ENCODE data around the gene OLFML1. TPM values are rescaled to one million over a fixed set of nuclear protein-coding genes. Genes with fewer than 3 reads are reported as not detected.

Gene OLFML1
- total and polyA plus RNA-seq, 2 of the 13 experiments (the other 11 are each of a cell fraction or from before 2014, with no cell fraction given), result 0.89 to 0.90 TPM

- Histone ChIP-seq H3K36me3 (replicated peaks in 1 of 2; ENCODE audit: control insufficient read depth in 1 of 2, insufficient read depth in 2 of 2, low read length in 2 of 2) (no peaks in the 10 kb centered on the region), H4K20me1 (ENCODE audit: insufficient read depth, low read length) (no peaks in the 10 kb centered on the region), H3K4me1 (ENCODE audit: insufficient read depth, low read length) (no peaks in the 10 kb centered on the region), H3K4me2 (ENCODE audit: low read depth, low read length) (no peak overlapping the region), H3K27me3 (ENCODE audit: control insufficient read depth in 1 of 2, insufficient read depth in 2 of 2, low read length in 2 of 2) (peaks cover 0 to 10% of the 10 kb centered on the region in 2 experiments; a peak in 1 of 5 replicates), H3K9ac (ENCODE audit: insufficient read depth, low read depth, low read length) (no peak overlapping the region), H3K79me2 (ENCODE audit: insufficient read depth, low read length) (no peaks in the 10 kb centered on the region), H3K4me3 (replicated peaks in 1 of 3; ENCODE audit: insufficient read depth in 1 of 3, low read depth in 2 of 3, low read length in 3 of 3) (no peak overlapping the region), H3K9me3 (ENCODE audit: low read length) (no peaks in the 10 kb centered on the region), H2AFZ (ENCODE audit: low read length) (no peak overlapping the region), H3K27ac (ENCODE audit: extremely low read length, insufficient read depth, low read length) (no peak overlapping the region)
- DNase-seq (ENCODE audit: low spot score) (no peak), FAIRE-seq (no peak), ATAC-seq (no peak)
- TF ChIP-seq HNRNPH1 (optimal IDR thresholded peaks at IDR 0.05; ENCODE audit: low read depth, low read length) (no peak), JARID2 (CRISPR knock-in tag; IDR thresholded peaks at IDR 0.05; ENCODE audit: insufficient replicate concordance) (no peak), PAWR (CRISPR knock-in tag; IDR thresholded peaks at IDR 0.05; ENCODE audit: borderline replicate concordance) (no peak), TEF (CRISPR knock-in tag; IDR thresholded peaks at IDR 0.05) (no peak), NFATC3 (CRISPR knock-in tag; IDR thresholded peaks at IDR 0.05) (no peak), RARA (CRISPR knock-in tag; IDR thresholded peaks at IDR 0.05) (no peak), ZNF530 (CRISPR knock-in tag; IDR thresholded peaks at IDR 0.05; ENCODE audit: low read depth) (no peak)
- in situ Hi-C loops (cut with HindIII; ENCODE audit: extremely low pct_ligation_motif_present, low pct_unique_long_range_greater_than_20kb), result no loop called here
- ChIA-PET CTCF (ENCODE audit: low intra/inter-chr PET ratio, low total read pairs) (no interaction called here), POLR2A (no interaction called here)
- 39% methylated on average over 2 of the region's 2 CpGs for WGBS (ENCODE audit: low lambda C conversion rate)
- BruUV-seq (replicated peaks), result no TSS peak
- intact Hi-C loops (cut with micrococcal nuclease; ENCODE audit: unreplicated experiment), result no loop called here
Measured at GRCh38 chr11:7454854-7455253, 30.5 kb upstream of the OLFML1 start.

GRCh38 chr11:7457211-7457610 is 28.1 kb upstream of the OLFML1 start:
- CTCF ChIA-PET (ENCODE audit: low intra/inter-chr PET ratio, low total read pairs), result no interaction called here
- DNase-seq (ENCODE audit: low spot score) (no peak), ATAC-seq (no peak), FAIRE-seq (no peak)
- Histone ChIP-seq H2AFZ (ENCODE audit: low read length) (no peak overlapping the region), H3K9me3 (ENCODE audit: low read length) (no peaks in the 10 kb centered on the region), H3K27me3 (ENCODE audit: control insufficient read depth in 1 of 2, insufficient read depth in 2 of 2, low read length in 2 of 2) (0 out of 5 replicates have a peak, but pooled peaks cover 0 to 6% of the 10 kb centered on the region in 2 experiments), H3K79me2 (ENCODE audit: insufficient read depth, low read length) (no peaks in the 10 kb centered on the region), H3K27ac (ENCODE audit: extremely low read length, insufficient read depth, low read length) (no peak overlapping the region), H3K9ac (ENCODE audit: insufficient read depth, low read depth, low read length) (no peak overlapping the region), H4K20me1 (ENCODE audit: insufficient read depth, low read length) (no peaks in the 10 kb centered on the region), H3K36me3 (replicated peaks in 1 of 2; ENCODE audit: control insufficient read depth in 1 of 2, insufficient read depth in 2 of 2, low read length in 2 of 2) (no peaks in the 10 kb centered on the region), H3K4me1 (ENCODE audit: insufficient read depth, low read length) (no peaks in the 10 kb centered on the region), H3K4me2 (ENCODE audit: low read depth, low read length) (no peak overlapping the region), H3K4me3 (replicated peaks in 1 of 3; ENCODE audit: insufficient read depth in 1 of 3, low read depth in 2 of 3, low read length in 3 of 3) (no peak overlapping the region)
- WGBS (ENCODE audit: low lambda C conversion rate), result 4% methylated on average over 1 of the region's 1 CpG
- BruUV-seq (replicated peaks), result no TSS peak
- in situ Hi-C loops (cut with HindIII; ENCODE audit: extremely low pct_ligation_motif_present, low pct_unique_long_range_greater_than_20kb) (no loop called here), intact Hi-C loops (cut with micrococcal nuclease; ENCODE audit: unreplicated experiment) (no loop called here)
- POLR2A ChIA-PET, result no interaction called here
- no peak for TF ChIP-seq ARNT (IDR thresholded peaks at IDR 0.05)
- no peak for TF ChIP-seq ZNF615 (CRISPR knock-in tag; IDR thresholded peaks at IDR 0.05; ENCODE audit: borderline replicate concordance)
- TF ChIP-seq ZNF607 (CRISPR knock-in tag; IDR thresholded peaks at IDR 0.05; ENCODE audit: borderline replicate concordance), result no peak
- TF ChIP-seq PRMT3 (CRISPR knock-in tag; IDR thresholded peaks at IDR 0.05; ENCODE audit: borderline replicate concordance, low read depth), result no peak
- TF ChIP-seq FOXA1 (IDR thresholded peaks at IDR 0.05), result no peak
- no peak for TF ChIP-seq FOXA1 (CRISPR knock-in tag; IDR thresholded peaks at IDR 0.05)
- TF ChIP-seq ZNF552 (CRISPR knock-in tag; IDR thresholded peaks at IDR 0.05; ENCODE audit: borderline replicate concordance), result no peak
- no peak for TF ChIP-seq NR3C1 (CRISPR knock-in tag; IDR thresholded peaks at IDR 0.05)
- TF ChIP-seq ZNF451 (CRISPR knock-in tag; IDR thresholded peaks at IDR 0.05), result no peak
- no peak for TF ChIP-seq MAX (IDR thresholded peaks at IDR 0.05)
- no peak for TF ChIP-seq ZNF143 (CRISPR knock-in tag; IDR thresholded peaks at IDR 0.05)
- no peak for TF ChIP-seq ZBTB33 (CRISPR knock-in tag; IDR thresholded peaks at IDR 0.05)

Data from HepG2 (cell line).